ENCODE measurements around the gene PTPRM. TPM values are rescaled to one million over a fixed set of nuclear protein-coding genes. Genes with fewer than 3 reads are reported as not detected.

PTPRM gene
- polyA plus RNA-seq, 1 donor from 2014 or later = 126 TPM

GRCh38 chr18:7793100-7793499, 226.0 kb downstream of the PTPRM start:
- TF ChIP-seq REST (IDR thresholded peaks at IDR 0.05; ENCODE audit: borderline replicate concordance) (no peak), RAD21 (conservative IDR thresholded peaks at IDR 0.05) (no peak), EP300 (conservative IDR thresholded peaks at IDR 0.05; ENCODE audit: poor library complexity, severe bottlenecking) (no peak), POLR2AphosphoS5 (IDR thresholded peaks at IDR 0.05) (no peak), CTCF (IDR thresholded peaks at IDR 0.05; ENCODE audit: poor library complexity, severe bottlenecking) (no peak), SMC3 (conservative IDR thresholded peaks at IDR 0.05; ENCODE audit: poor library complexity) (no peak)
- H3K9me2 ChIP-seq (ENCODE audit: insufficient read depth, low read length) = no peaks in the 10 kb centered on the region
- H3K27ac ChIP-seq (ENCODE audit: low read length) = no peak overlapping the region
- H2AFZ ChIP-seq (ENCODE audit: low read depth, low read length) = no peak overlapping the region
- no peaks in the 10 kb centered on the region for H3K9me3 ChIP-seq (ENCODE audit: low read length)
- H4K20me1 ChIP-seq (ENCODE audit: insufficient read depth) = no peaks in the 10 kb centered on the region
- no peaks in the 10 kb centered on the region for H3F3A ChIP-seq (ENCODE audit: insufficient read depth, low read length, poor library complexity, severe bottlenecking)
- no peak overlapping the region for H3K4me2 ChIP-seq (ENCODE audit: low read length)
- no peaks in the 10 kb centered on the region for H3K27me3 ChIP-seq (ENCODE audit: insufficient read depth, low read depth, low read length)
- H3K36me3 ChIP-seq (ENCODE audit: insufficient read depth, low read length) = no peaks in the 10 kb centered on the region
- no peak overlapping the region for H3K4me3 ChIP-seq (ENCODE audit: low read length)
- H3K9ac ChIP-seq (ENCODE audit: low read length) = no peak overlapping the region
- no peaks in the 10 kb centered on the region for H3K79me2 ChIP-seq (replicated peaks; ENCODE audit: insufficient read depth, low read length)

GRCh38 chr18:7803956-7804469, 236.9 kb downstream of the PTPRM start:
- Histone ChIP-seq H3K4me2 (ENCODE audit: low read length) (no peak overlapping the region), H4K20me1 (ENCODE audit: insufficient read depth) (no peaks in the 10 kb centered on the region), H3K9ac (ENCODE audit: low read length) (no peak overlapping the region), H3K4me3 (ENCODE audit: low read length) (no peak overlapping the region), H3K27ac (ENCODE audit: low read length) (no peak overlapping the region), H3K79me2 (replicated peaks; ENCODE audit: insufficient read depth, low read length) (no peaks in the 10 kb centered on the region), H3F3A (ENCODE audit: insufficient read depth, low read length, poor library complexity, severe bottlenecking) (no peaks in the 10 kb centered on the region), H2AFZ (ENCODE audit: low read depth, low read length) (no peak overlapping the region), H3K9me3 (ENCODE audit: low read length) (no peaks in the 10 kb centered on the region), H3K9me2 (ENCODE audit: insufficient read depth, low read length) (no peaks in the 10 kb centered on the region), H3K36me3 (ENCODE audit: insufficient read depth, low read length) (no peaks in the 10 kb centered on the region), H3K27me3 (ENCODE audit: insufficient read depth, low read depth, low read length) (no peaks in the 10 kb centered on the region)
- TF ChIP-seq SMC3 (conservative IDR thresholded peaks at IDR 0.05; ENCODE audit: poor library complexity) (no peak), CTCF (IDR thresholded peaks at IDR 0.05; ENCODE audit: poor library complexity, severe bottlenecking) (no peak), TAF1 (IDR thresholded peaks at IDR 0.05; ENCODE audit: low read depth) (no peak), RAD21 (conservative IDR thresholded peaks at IDR 0.05) (no peak), POLR2AphosphoS5 (IDR thresholded peaks at IDR 0.05) (no peak)
